Bronchial epithelial cell (primary cell): ENCODE data around the gene ACAD11. TPM values are rescaled to one million over a fixed set of nuclear protein-coding genes. Genes with fewer than 3 reads are reported as not detected.
A peak's percentile ranks its signal among the peaks of the same experiment; 100 is the strongest.

Experiments
- DNase-seq: peaks from one replicate; pipeline ENCODE4 v3.0.0-alpha.2; 2010; ENCODE audit warnings: low read depth
- FAIRE-seq: peaks from 2 replicates; lab custom pipeline; 2011; peaks lifted over from hg19 to GRCh38; lab: Jason Lieb, UNC
- H3K27me3 ChIP-seq: 2 replicates; pipeline ENCODE4 v1.5.1; 2011; ENCODE audit warnings: low read length; ENCODE audit not compliant: control insufficient read depth, insufficient read depth
- H3K36me3 ChIP-seq: 2 replicates; pipeline ENCODE4 v1.5.1; 2011; ENCODE audit warnings: low read length; ENCODE audit not compliant: control insufficient read depth, insufficient read depth
- H3K4me3 ChIP-seq: 2 replicates; pipeline ENCODE4 v1.5.1; 2011; ENCODE audit warnings: mild to moderate bottlenecking, low read depth, low read length, control low read depth
- total RNA-seq: library from RNA; depleted of rRNA; stranded (reverse); fragments of >200 nt; gene quantifications from 2 replicates; pipeline ENCODE4 v1.2.1, GENCODE V29; 2014
- TF ChIP-seq, protein P1 (sequence below): IDR thresholded peaks from 2 replicates; pipeline ENCODE4 v1.5.1; 2011; ENCODE audit warnings: mild to moderate bottlenecking, moderate library complexity, low read length, control low read depth, inconsistent platforms; ENCODE audit not compliant: insufficient read depth, severe bottlenecking

The ACAD11 gene
- total RNA-seq, 1 donor from 2014 or later, result 27.4 TPM

DNA sequence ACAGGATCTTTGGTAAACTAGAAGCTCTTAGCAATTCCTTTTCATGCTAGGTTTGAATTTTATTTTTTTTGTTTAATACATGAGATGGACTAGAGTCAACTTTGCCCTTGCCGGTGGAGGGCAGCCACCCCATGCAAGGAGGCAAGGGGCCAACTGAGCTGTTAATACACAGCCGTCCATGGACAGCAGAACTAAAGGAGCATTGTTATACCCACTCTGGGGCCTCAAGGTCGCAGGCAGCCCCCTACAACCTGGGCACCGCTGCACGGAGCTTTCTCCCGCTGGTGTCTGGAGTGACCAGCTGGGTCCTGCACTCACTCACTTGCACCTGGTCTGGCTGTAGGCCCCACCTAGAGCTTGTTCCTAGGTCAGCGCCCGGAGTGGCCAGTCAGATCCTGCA lies 110.4 kb downstream of the ACAD11 start:
- H3K27me3 ChIP-seq, result no peaks in the 10 kb centered on the region
- H3K4me3 ChIP-seq, result no peak overlapping the region
- FAIRE-seq (no peak), DNase-seq (no peak)
- TF ChIP-seq, protein P1, sequence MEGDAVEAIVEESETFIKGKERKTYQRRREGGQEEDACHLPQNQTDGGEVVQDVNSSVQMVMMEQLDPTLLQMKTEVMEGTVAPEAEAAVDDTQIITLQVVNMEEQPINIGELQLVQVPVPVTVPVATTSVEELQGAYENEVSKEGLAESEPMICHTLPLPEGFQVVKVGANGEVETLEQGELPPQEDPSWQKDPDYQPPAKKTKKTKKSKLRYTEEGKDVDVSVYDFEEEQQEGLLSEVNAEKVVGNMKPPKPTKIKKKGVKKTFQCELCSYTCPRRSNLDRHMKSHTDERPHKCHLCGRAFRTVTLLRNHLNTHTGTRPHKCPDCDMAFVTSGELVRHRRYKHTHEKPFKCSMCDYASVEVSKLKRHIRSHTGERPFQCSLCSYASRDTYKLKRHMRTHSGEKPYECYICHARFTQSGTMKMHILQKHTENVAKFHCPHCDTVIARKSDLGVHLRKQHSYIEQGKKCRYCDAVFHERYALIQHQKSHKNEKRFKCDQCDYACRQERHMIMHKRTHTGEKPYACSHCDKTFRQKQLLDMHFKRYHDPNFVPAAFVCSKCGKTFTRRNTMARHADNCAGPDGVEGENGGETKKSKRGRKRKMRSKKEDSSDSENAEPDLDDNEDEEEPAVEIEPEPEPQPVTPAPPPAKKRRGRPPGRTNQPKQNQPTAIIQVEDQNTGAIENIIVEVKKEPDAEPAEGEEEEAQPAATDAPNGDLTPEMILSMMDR, result no peak
- no peaks in the 10 kb centered on the region for H3K36me3 ChIP-seq

DNA sequence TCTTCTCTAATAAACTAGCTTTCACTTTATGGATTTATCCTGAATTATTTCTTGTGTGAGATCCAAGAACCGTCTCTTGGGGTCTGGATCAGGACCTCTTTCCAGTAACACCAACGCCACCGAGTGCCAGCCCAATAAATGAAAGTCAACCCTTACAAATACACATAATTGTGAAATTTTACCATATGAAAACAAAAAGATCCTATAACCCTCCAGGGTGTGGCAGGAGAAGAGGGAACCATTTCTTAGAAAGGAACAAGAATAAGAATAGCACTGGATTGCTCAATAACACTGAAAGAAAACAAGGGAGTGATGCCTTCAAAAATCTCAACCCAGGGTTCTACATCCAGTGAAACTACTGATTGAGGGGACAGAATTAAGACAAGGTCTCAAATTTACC lies 114.1 kb downstream of the ACAD11 start:
- Histone ChIP-seq H3K4me3 (no peak overlapping the region), H3K27me3 (no peaks in the 10 kb centered on the region), H3K36me3 (no peaks in the 10 kb centered on the region)
- DNase-seq (no peak), FAIRE-seq (no peak)
- TF ChIP-seq, protein P1, result no peak

DNA sequence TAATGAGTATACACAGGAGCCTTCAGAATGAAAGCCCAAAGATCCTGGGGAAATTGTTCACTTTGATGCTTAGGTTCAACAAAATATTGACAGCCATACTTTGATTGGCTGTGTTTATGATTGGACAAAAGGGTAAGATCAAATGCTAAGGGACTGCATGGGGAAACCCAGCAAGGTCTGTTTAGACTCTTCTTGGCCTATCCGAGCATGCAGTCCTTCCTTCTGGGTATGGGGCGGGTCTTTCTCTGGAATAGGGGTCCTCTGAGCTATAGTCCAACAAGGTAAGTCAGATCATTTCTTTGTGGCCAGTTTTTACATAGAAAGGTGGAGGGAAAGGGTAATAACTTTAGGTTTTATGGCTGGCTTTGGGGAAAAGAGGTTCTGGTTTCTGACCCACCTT lies 115.5 kb downstream of the ACAD11 start:
- Histone ChIP-seq H3K27me3 (no peaks in the 10 kb centered on the region), H3K4me3 (no peak overlapping the region), H3K36me3 (peaks cover 2% of the 10 kb centered on the region)
- TF ChIP-seq, protein P1, result no peak
- FAIRE-seq (no peak), DNase-seq (no peak)

DNA sequence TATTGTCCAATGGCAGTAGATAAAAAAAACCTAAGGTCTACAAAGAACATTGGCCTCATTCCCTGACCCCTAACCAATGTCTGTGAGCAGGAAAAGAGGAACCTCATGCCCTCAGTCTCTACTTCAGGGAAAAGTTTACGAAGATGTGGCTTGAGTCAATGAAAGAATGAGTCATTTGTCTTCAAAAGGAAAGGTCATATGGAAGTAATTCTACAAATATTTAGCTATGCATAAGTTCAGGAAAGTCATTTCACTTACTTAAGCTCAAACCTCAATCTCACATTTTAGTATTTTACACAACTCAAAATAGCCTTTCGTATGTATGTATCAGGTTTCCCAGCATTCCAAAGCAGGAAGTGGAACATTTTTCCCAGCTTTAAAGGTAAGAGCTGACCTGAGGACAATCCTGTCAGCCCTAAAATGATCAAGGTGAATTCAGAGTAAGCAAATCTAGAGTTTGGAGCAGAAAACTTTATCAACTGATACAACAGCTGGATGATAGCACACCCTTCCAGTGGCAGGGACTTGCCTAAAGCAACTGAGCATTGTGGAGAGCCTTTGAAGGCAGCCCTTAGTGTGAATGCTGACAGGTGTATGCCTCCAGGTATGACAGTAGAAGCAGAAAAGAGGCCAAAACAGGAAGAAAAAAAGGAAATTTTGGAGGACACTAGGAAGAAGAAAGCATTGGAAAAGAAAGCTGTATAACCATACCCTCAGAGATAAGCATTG lies 116.4 kb downstream of the ACAD11 start:
- TF ChIP-seq, protein P1, result no peak
- Histone ChIP-seq H3K27me3 (no peaks in the 10 kb centered on the region), H3K4me3 (no peak overlapping the region), H3K36me3 (peaks cover 3% of the 10 kb centered on the region)
- DNase-seq, result peak; percentile 85
- FAIRE-seq, result no peak

DNA sequence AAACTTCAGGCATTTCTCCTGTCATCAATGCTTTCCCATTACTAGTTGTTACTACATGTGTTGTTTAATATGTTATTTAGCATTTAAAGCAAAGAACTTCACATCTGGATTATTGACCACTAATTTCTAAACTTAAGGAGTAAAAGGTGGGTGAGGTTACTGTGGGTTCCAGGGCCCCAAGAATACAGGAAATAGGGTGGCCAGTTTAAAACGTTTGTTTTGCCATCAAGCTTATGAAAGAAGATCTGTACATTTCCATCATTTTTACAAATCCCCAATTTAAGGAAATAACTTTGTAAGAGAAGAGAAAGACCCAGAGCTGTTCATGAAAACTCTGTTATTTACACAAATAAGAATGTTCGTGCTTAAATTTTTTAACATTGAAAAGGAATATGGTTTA lies 117.0 kb downstream of the ACAD11 start:
- peaks cover 6% of the 10 kb centered on the region for H3K36me3 ChIP-seq
- TF ChIP-seq, protein P1, result no peak
- FAIRE-seq, result no peak

DNA sequence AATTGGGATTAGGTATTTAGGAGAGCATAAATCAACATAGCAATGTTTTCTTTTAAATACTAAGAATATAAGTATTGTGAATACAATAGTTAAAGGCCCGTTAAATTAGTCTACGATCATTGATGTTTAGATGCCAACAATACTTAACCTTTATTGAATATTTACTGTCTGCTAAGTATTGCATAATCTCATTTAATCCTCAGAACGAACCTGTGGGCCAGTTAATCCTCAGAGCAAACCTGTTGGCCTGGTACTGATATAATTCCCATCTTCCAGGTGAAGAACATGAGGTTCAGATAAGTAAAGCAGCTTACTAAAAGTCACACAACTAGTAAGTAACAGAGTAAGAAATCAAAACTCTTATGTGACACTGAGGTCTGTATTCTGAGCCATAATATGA lies 119.9 kb downstream of the ACAD11 start:
- H3K36me3 ChIP-seq, result peaks cover 10% of the 10 kb centered on the region
- no peak overlapping the region for H3K4me3 ChIP-seq
- FAIRE-seq (no peak), DNase-seq (no peak)
- TF ChIP-seq, protein P1, result no peak
- H3K27me3 ChIP-seq, result no peaks in the 10 kb centered on the region

More for the DNA sequence above, 117.0 kb downstream of the ACAD11 start:
- H3K4me3 ChIP-seq, result no peak overlapping the region
- DNase-seq, result no peak
- H3K27me3 ChIP-seq, result no peaks in the 10 kb centered on the region
